CD4-positive, alpha-beta T cell treated with Interleukin-21 for 1 hour (primary cell): ENCODE results near the gene USP9X.
A peak's percentile ranks its signal among the peaks of the same experiment; 100 is the strongest.
"Not testable (repeated sequence)": the region's sequence is repeated elsewhere in the genome, so short reads cannot be mapped to it uniquely, and the experiment has no call there.

Source experiments
- DNase-seq: peaks from one replicate; pipeline ENCODE4 v3.0.0-alpha.2; 2020

The USP9X gene

GRCh38 chrX:41087201-41087600 is 2.0 kb downstream of the USP9X start:
- DNase-seq: peak; percentile 23

- DNase-seq: no peak
These were observed 5.5 kb downstream of the USP9X start for GRCh38 chrX:41090568-41091238.

DNA sequence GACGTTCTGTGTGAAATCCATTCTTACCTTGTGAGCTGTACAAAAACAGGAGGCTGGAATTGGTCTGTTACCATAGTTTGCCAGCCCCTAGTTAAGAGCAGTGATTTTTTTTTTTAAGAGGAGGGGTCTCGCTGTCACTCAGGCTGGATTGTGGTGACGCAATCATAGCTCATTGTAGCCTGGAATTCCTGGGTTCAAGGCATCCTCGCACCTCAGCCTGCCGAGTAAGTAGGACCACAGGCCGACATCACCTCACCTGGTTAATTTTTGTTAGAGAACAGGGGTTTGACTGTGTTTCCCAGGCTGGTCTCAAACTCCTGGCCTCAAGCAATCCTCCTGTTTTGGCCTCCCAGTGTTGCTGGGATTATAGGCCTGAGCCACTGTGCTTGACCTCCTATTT is 7.5 kb downstream of the USP9X start:
- no peak for DNase-seq

DNA sequence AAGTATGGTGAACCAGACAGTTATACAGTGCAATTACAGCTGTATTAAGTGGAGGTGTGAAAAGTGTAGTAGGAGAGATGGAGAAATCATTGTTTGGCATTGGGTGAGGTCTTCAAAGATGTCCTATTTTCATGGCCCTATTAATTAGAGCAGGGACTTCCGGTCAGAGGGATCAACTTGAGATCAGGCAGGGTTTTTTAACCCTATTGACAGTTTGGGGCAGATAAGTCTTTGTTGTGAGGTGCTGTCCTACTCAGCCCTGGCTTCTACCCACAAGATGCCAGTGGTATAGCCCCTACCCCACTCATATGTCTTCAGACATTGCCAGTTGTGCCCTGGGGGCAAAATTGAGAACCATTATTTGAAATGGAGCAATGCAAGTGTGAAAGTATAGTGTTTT is 9.9 kb downstream of the USP9X start:
- no peak for DNase-seq

DNA sequence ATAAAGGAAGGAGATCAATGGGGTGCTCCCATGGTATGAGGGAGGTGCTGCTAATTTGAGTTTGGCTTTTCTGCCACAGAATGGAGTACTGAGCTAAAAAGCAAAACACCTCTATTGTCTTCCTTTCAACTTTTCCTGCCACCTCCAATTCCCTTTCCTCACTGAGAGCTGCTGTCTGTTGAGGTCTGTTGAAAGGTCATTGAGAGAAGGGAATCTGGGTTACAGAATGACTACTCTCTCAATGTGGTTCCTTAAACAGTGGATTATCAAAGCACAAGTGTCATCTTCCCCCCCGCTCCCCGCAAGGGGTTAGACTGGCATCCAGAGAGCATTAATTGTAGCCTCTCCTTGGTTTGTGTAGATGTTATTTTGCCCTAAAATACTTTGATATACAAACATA is 10.7 kb downstream of the USP9X start:
- no peak for DNase-seq

- no peak for DNase-seq
These were observed 11.2 kb downstream of the USP9X start for GRCh38 chrX:41096339-41096955.

GRCh38 chrX:41097326-41097725 is 12.1 kb downstream of the USP9X start:
- no peak for DNase-seq

- DNase-seq: no peak
These were observed 15.0 kb downstream of the USP9X start for GRCh38 chrX:41100200-41100599.

DNA sequence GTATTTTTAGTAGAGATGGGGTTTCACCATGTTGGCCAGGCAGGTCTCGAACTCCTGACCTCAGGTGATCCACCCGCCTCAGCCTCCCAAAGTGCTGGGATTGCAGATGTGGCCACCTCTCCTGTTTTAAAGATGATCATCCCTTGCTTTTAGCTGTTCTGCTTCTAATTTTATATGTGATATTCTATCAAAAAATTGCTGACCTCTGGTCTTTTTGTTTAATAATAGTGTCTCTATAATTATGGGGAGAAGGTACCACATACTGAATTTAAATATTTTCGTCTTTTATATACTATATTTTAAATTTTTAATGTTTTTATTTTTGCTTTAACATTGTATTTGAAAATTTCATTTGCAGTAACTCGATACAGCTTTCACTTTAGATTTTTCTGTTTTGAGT is 15.6 kb downstream of the USP9X start:
- DNase-seq: no peak

DNA sequence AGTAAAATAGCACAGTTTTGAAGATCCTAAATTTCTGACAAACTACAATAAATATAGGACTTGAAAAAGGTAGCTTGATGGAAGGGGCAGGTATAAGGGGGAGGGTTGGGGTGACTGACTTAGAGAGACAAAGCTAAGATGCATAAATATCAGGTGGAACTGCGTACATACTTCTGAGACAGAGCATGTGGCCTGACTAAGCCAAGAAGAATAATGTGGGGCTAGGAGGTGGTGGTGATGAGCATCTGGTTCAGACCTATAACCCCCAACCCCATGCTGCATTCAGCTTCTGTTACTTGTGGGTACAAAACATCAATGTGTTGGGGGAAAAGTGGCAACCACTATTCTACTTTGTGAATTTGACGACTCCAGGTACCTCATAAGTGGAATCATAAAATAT is 19.8 kb downstream of the USP9X start:
- DNase-seq: no peak

GRCh38 chrX:41106257-41106656 is 21.0 kb downstream of the USP9X start:
- DNase-seq: not testable (repeated sequence)

DNA sequence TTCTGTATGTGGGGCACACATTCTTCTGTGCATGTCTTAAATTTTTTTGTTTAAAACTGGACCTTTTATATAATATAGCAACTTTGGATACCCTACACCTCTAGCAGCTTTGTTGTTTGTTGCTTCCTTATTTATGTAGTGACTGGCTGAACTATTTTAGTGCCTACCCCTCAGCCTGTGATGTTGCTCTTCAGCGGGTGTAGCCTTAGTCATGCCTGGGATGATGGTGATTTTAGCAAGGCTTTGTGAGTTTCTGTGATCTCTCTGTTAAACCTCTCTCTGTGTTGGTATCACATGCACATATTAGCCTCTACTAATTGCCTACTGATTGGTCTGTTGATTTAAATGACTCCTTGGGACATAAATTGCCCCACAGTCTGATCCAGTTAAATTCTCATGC is 22.8 kb downstream of the USP9X start:
- DNase-seq: no peak

- DNase-seq: no peak
These were observed 23.4 kb downstream of the USP9X start for GRCh38 chrX:41108463-41109205.

GRCh38 chrX:41110801-41111625 is 25.8 kb downstream of the USP9X start:
- DNase-seq: peak; percentile 24

GRCh38 chrX:41115104-41115425 is 29.8 kb downstream of the USP9X start:
- peak; percentile 50 for DNase-seq

DNA sequence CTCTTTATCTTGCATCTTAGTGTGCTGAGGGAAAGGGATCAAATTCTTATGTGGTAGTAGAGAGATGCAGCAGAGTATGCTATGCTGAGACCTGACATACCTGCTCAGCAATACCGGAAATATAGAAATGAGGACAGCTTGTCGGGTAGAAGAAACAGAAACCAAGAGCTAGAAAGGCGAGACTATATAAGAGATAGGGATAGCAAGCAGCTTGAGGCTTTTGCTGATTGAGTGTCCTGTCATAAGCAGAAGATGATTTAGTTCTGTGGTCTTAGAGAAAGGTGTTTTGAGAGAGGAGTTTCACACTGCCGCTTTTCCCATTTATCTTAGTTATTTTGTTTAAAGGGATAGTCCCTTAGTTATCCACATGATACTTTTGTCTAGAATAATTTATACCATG is 31.7 kb downstream of the USP9X start:
- peak; percentile 64 for DNase-seq

GRCh38 chrX:41118156-41118555 is 32.9 kb downstream of the USP9X start:
- DNase-seq: peak; percentile 34

- DNase-seq: no peak
These were observed 34.6 kb downstream of the USP9X start for GRCh38 chrX:41119803-41120202.

- no peak for DNase-seq
These were observed 36.5 kb downstream of the USP9X start for GRCh38 chrX:41121766-41122165.

DNA sequence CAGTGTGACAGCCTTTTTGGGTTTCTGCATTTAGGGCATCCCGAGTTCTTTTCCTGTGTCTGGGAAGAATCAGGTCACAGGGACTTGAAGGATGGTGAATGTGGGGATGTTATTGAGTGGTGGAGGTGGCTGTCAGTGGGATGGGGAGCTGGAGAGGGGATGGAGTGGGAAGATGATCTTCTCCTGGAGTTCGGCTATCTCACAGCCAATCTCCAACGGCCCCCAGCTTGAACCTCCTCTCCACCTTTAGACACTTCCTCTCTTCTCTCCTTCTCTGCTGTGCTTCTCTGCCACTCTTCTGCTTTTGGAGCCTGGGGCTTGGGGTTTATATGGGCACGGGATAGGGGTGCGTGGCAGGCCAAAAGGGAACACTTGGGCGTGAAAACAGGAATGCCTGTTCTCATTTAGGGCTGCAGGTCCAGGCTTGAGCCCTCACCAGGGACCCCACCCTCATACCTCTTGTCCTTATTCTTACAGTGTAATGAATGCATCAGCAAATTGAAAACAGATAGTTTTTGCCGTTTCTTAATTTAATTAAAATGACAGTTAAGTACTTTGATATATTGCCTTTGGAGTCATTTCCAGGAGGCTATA is 37.5 kb downstream of the USP9X start:
- no peak for DNase-seq

GRCh38 chrX:41127477-41128192 is 42.4 kb downstream of the USP9X start:
- DNase-seq: no peak

DNA sequence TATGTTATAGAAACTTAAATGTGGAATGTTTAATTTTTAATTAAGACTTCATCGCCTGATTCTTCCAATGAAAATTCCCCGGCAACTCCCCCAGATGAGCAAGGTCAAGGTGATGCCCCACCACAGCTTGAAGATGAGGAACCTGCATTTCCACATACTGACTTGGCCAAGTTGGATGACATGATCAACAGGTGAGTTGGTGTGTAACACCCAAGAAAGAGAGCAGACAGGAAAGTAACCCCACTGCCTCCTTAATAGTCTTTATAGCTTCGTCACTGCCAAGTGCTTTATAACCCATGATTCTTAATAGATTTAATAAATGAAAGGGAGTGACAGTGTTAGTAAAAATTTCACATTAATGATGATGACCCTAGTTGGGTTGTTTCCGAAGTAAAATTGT is 43.7 kb downstream of the USP9X start:
- DNase-seq: no peak
